ENCODE data around the gene KIAA1671.

DNA sequence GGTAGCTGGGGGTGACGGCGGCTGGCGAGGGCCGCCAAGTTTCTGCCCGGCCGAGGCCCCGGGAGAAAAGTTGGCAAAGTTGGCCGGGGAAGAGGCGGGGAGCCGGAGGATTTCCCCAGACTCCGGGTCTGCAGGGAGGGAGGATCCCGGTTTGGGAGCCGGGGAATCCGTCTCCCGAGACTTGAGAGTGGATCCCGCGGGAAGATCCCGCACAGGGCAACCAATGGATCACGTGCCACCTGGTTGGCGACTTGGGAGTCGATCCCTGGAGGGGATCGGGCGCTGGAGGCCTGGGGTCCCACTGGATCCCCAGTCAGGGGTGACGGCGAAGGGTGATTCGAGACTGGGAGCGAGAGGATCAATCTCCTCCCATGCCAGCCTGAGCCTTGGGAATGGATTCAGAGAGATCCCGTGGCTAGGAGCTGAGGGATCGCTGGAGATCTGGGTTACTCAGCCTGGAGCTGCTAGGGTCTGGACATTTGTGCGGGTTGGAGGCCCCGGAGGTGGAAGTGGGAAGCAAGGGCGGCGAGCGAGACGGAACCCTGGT is 394 bp downstream of the KIAA1671 start:
- no peak for TF ChIP-seq EZH2phosphoT487 (IDR thresholded peaks at IDR 0.05; ENCODE audit: borderline replicate concordance, low read length)
- TF ChIP-seq, protein P1, sequence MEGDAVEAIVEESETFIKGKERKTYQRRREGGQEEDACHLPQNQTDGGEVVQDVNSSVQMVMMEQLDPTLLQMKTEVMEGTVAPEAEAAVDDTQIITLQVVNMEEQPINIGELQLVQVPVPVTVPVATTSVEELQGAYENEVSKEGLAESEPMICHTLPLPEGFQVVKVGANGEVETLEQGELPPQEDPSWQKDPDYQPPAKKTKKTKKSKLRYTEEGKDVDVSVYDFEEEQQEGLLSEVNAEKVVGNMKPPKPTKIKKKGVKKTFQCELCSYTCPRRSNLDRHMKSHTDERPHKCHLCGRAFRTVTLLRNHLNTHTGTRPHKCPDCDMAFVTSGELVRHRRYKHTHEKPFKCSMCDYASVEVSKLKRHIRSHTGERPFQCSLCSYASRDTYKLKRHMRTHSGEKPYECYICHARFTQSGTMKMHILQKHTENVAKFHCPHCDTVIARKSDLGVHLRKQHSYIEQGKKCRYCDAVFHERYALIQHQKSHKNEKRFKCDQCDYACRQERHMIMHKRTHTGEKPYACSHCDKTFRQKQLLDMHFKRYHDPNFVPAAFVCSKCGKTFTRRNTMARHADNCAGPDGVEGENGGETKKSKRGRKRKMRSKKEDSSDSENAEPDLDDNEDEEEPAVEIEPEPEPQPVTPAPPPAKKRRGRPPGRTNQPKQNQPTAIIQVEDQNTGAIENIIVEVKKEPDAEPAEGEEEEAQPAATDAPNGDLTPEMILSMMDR (conservative IDR thresholded peaks at IDR 0.05; ENCODE audit: low read depth, low read length): no peak
